ENCODE data around the gene GIT1. TPM values are rescaled to one million over a fixed set of nuclear protein-coding genes. Genes with fewer than 3 reads are reported as not detected.

GIT1 gene, protein sequence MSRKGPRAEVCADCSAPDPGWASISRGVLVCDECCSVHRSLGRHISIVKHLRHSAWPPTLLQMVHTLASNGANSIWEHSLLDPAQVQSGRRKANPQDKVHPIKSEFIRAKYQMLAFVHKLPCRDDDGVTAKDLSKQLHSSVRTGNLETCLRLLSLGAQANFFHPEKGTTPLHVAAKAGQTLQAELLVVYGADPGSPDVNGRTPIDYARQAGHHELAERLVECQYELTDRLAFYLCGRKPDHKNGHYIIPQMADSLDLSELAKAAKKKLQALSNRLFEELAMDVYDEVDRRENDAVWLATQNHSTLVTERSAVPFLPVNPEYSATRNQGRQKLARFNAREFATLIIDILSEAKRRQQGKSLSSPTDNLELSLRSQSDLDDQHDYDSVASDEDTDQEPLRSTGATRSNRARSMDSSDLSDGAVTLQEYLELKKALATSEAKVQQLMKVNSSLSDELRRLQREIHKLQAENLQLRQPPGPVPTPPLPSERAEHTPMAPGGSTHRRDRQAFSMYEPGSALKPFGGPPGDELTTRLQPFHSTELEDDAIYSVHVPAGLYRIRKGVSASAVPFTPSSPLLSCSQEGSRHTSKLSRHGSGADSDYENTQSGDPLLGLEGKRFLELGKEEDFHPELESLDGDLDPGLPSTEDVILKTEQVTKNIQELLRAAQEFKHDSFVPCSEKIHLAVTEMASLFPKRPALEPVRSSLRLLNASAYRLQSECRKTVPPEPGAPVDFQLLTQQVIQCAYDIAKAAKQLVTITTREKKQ
- polyA plus RNA-seq: 10 to 100 TPM; 22.6 to 30.2 TPM

DNA sequence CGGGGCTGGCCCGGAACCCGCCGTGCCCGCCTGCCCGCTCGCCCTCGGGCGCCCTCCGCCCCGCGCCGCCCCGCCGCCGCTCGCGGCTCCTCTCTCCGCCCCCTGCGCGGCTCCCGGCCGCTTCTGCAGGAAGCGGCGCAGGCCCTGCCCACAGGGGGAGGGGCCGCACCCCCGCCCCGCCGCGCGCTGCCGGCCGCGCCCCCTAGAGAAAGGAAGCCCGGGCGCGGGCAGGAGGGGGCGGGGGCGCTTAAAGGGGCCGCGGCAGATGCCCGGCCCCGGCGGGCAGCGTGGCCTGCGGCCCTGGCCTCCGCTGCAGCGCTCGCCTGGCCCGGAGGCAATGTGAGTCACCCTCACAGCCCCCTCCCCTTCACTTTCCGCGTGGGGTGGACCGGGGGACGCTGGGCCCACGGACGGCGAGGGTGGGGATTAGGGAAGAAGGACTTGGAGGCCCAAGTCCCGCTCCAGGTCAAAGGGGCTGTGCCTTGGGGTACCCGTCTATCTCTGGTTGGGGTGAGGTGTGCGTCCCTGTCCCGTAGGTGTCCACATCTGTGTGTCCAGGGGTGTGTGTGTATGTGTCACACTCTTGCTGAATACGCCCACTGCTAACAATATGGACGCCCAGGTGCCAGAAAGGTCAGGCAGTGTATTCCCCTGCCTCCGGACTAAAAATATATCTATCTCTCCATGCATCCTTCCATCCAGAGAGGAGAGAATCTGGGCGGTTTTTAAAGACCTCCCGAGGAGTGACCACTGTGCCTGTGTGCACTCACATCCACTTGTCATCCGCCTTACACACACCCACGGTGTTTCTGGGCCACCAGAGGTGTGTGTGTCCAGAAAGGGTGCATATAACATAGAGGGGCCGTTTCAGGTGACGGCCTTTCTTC is at the start of gene GIT1:
Gene GIT1, minus strand, starts transcription at position 125 of the 887 bp plus-strand sequence. CDS start 270 bp downstream, outside the sequence.
- Histone ChIP-seq H3K9me3 (ENCODE audit: control insufficient read depth in 2 of 2, insufficient read depth in 1 of 2, low read depth in 1 of 2, low read length in 1 of 2) (no peaks in the 10 kb centered on the region), H3K27ac (ENCODE audit: low read depth in 2 of 2, low read length in 1 of 2) (peak within 1 kb of the TSS; percentile 90 to 92), H3K36me3 (ENCODE audit: control insufficient read depth in 2 of 2, insufficient read depth in 2 of 2, low read length in 1 of 2) (no peaks in the 10 kb centered on the region), H3K4me1 (ENCODE audit: control insufficient read depth in 2 of 2, insufficient read depth in 2 of 2, low read length in 1 of 2) (peaks cover 20 to 46% of the 10 kb centered on the region in 2 donors), H3K4me3 (ENCODE audit: low read depth in 1 of 2, low read length in 2 of 2) (peak within 1 kb of the TSS; percentile 78 to 80), H3K27me3 (ENCODE audit: control insufficient read depth in 1 of 2, insufficient read depth in 2 of 2, low read length in 2 of 2) (no peaks in the 10 kb centered on the region)
- WGBS, 2 donors: 4 to 7% methylated on average over 37 to 70 of the region's 70 CpGs

DNA sequence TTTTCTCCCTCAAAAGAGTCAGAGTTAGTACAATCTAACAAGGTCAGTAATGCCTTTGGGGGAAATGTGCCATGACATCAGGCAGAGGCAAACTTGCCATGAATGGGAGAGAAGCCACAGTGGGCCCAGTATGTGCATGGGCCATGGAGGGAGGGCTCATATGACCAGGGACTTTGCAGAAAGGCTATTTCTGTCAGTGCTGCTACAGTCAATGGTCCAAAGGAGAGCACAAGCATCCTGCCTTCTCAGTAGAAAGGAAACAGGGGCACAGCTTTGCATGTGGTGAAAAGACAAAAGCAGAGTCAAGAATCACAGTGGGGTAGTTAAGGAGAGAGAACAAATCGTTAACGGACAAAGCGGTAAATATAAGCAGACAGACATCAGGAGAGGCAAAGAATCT is 44.4 kb upstream of the GIT1 start:
- no peak overlapping the region for H3K4me3 ChIP-seq (ENCODE audit: low read depth in 1 of 2, low read length in 2 of 2)
- 95 to 97% methylated on average over 3 of the region's 3 CpGs for WGBS, 2 donors
- no peaks in the 10 kb centered on the region for H3K9me3 ChIP-seq (ENCODE audit: control insufficient read depth in 2 of 2, insufficient read depth in 1 of 2, low read depth in 1 of 2, low read length in 1 of 2)
- H3K4me1 ChIP-seq (ENCODE audit: control insufficient read depth in 2 of 2, insufficient read depth in 2 of 2, low read length in 1 of 2): no peaks in the 10 kb centered on the region
- no peak overlapping the region for H3K27ac ChIP-seq (ENCODE audit: low read depth in 2 of 2, low read length in 1 of 2)
- H3K27me3 ChIP-seq (ENCODE audit: control insufficient read depth in 1 of 2, insufficient read depth in 2 of 2, low read length in 2 of 2): no peaks in the 10 kb centered on the region
- peaks cover 6 to 15% of the 10 kb centered on the region in 2 donors for H3K36me3 ChIP-seq (ENCODE audit: control insufficient read depth in 2 of 2, insufficient read depth in 2 of 2, low read length in 1 of 2)

GRCh38 chr17:29630630-29631193 is 41.3 kb upstream of the GIT1 start:
- H3K4me1 ChIP-seq (ENCODE audit: control insufficient read depth in 2 of 2, insufficient read depth in 2 of 2, low read length in 1 of 2): no peaks in the 10 kb centered on the region
- H3K27ac ChIP-seq (ENCODE audit: low read depth in 2 of 2, low read length in 1 of 2): no peak overlapping the region
- peaks cover 6 to 12% of the 10 kb centered on the region in 2 donors for H3K36me3 ChIP-seq (ENCODE audit: control insufficient read depth in 2 of 2, insufficient read depth in 2 of 2, low read length in 1 of 2)
- H3K4me3 ChIP-seq (ENCODE audit: low read depth in 1 of 2, low read length in 2 of 2): no peak overlapping the region
- H3K9me3 ChIP-seq (ENCODE audit: control insufficient read depth in 2 of 2, insufficient read depth in 1 of 2, low read depth in 1 of 2, low read length in 1 of 2): no peaks in the 10 kb centered on the region
- WGBS, 2 donors: 59 to 76% methylated on average over 6 of the region's 6 CpGs
- H3K27me3 ChIP-seq (ENCODE audit: control insufficient read depth in 1 of 2, insufficient read depth in 2 of 2, low read length in 2 of 2): no peaks in the 10 kb centered on the region

DNA sequence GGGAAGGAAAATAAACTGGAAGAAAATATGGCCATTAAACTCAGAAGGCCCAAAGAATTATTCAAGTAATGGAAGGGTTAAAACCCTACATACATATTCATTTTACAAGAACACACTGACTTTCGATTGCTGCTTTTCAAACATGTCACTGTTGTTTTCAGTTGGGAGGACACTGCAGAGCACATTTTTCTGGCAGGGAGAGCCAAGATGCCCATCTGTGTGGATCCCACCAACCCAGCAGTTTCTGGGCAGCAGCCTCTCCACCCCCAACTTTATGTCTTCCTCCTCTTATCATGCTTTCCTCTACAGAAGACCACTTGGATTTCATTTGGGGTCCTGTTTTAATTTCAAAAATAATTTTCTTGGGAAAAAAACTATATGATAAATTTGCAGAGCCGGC is 40.4 kb upstream of the GIT1 start:
- H3K36me3 ChIP-seq (ENCODE audit: control insufficient read depth in 2 of 2, insufficient read depth in 2 of 2, low read length in 1 of 2): peaks cover 6 to 12% of the 10 kb centered on the region in 2 donors
- 69 to 80% methylated on average over 2 of the region's 2 CpGs for WGBS, 2 donors
- no peaks in the 10 kb centered on the region for H3K9me3 ChIP-seq (ENCODE audit: control insufficient read depth in 2 of 2, insufficient read depth in 1 of 2, low read depth in 1 of 2, low read length in 1 of 2)
- no peak overlapping the region for H3K4me3 ChIP-seq (ENCODE audit: low read depth in 1 of 2, low read length in 2 of 2)
- no peak overlapping the region for H3K27ac ChIP-seq (ENCODE audit: low read depth in 2 of 2, low read length in 1 of 2)
- H3K27me3 ChIP-seq (ENCODE audit: control insufficient read depth in 1 of 2, insufficient read depth in 2 of 2, low read length in 2 of 2): no peaks in the 10 kb centered on the region
- H3K4me1 ChIP-seq (ENCODE audit: control insufficient read depth in 2 of 2, insufficient read depth in 2 of 2, low read length in 1 of 2): no peaks in the 10 kb centered on the region

DNA sequence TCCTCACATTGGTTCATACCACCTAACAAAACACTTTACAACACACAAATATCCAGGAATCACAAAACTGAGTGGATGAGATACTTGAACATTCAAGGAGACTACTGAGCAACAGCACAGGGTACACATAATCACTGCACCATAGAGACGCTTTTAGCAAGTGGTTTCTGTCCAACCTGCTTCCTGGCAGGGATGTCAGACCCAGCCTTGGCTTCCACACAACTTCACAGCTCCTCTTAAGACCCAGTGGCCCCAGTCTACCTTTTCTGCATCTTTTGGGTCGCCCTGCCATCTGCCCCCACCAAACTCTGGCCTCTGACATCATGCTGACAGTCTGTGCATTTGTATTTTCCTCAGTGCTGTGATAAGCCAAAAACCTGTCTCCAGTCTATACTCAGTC is 39.2 kb upstream of the GIT1 start:
- no peak overlapping the region for H3K4me3 ChIP-seq (ENCODE audit: low read depth in 1 of 2, low read length in 2 of 2)
- H3K9me3 ChIP-seq (ENCODE audit: control insufficient read depth in 2 of 2, insufficient read depth in 1 of 2, low read depth in 1 of 2, low read length in 1 of 2): no peaks in the 10 kb centered on the region
- peaks cover 6 to 12% of the 10 kb centered on the region in 2 donors for H3K36me3 ChIP-seq (ENCODE audit: control insufficient read depth in 2 of 2, insufficient read depth in 2 of 2, low read length in 1 of 2)
- no peaks in the 10 kb centered on the region for H3K4me1 ChIP-seq (ENCODE audit: control insufficient read depth in 2 of 2, insufficient read depth in 2 of 2, low read length in 1 of 2)
- 68 to 79% methylated on average over 2 of the region's 2 CpGs for WGBS, 2 donors
- no peaks in the 10 kb centered on the region for H3K27me3 ChIP-seq (ENCODE audit: control insufficient read depth in 1 of 2, insufficient read depth in 2 of 2, low read length in 2 of 2)
- H3K27ac ChIP-seq (ENCODE audit: low read depth in 2 of 2, low read length in 1 of 2): no peak overlapping the region

DNA sequence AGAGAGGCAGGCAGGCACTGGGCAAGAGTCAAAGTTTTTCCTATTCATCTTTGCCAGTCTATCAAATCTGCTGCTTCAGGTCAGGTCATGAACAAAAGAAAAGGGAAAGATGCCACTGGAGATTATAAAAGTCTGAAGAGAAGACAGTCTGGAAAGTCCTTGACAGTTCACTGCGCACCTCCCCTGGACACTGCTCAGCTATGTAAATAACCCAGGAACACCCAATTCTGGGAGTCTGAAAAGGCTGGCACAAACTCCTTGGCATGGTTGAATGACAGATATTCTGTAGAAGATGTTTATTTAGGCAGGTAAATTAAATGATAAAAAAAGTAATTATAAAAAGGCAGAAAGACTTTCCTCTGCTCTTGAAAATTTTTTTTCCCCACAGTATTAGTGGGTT is 38.5 kb upstream of the GIT1 start:
- Histone ChIP-seq H3K4me3 (ENCODE audit: low read depth in 1 of 2, low read length in 2 of 2) (no peak overlapping the region), H3K9me3 (ENCODE audit: control insufficient read depth in 2 of 2, insufficient read depth in 1 of 2, low read depth in 1 of 2, low read length in 1 of 2) (no peaks in the 10 kb centered on the region), H3K27ac (ENCODE audit: low read depth in 2 of 2, low read length in 1 of 2) (no peak overlapping the region), H3K27me3 (ENCODE audit: control insufficient read depth in 1 of 2, insufficient read depth in 2 of 2, low read length in 2 of 2) (no peaks in the 10 kb centered on the region), H3K4me1 (ENCODE audit: control insufficient read depth in 2 of 2, insufficient read depth in 2 of 2, low read length in 1 of 2) (peaks cover under 1 to 1% of the 10 kb centered on the region in 2 donors), H3K36me3 (ENCODE audit: control insufficient read depth in 2 of 2, insufficient read depth in 2 of 2, low read length in 1 of 2) (peaks cover 6 to 12% of the 10 kb centered on the region in 2 donors)
- WGBS, 2 donors: 52 to 63% methylated on average over 1 of the region's 1 CpG

DNA sequence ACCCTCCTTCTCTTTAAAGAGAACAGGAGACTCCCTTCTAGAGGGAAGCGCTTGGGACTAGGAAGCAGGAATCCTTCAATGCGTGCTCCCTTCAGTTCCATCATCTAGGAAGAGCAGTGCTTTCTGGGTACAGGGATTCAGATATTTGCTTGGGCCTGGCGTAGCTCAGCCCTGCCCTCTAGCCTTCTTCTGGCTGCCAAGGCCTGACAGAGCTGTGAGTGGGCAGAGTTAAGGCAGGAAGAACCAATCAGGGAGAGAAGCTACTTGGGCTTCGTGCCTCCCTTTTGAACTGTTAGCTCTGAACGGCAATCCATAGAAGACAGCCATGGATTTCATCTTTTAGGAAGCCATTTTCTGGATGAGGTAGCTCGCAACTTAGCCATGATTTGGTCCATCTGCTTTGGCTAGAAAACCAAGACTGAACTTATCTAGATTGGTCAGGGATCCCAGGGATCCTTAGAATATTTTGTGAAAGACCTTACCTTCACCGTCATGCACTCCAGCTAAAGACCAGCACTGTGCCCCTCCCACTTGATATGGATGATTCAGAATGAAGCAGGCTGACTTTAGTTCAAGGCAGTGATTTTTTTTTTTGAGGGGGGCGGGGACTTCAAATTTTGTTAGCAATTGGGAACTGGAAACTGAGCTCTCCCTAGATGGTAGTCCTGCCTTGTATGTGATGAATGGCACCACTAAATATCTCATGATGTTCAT is 35.7 kb upstream of the GIT1 start:
- 69 to 81% methylated on average over 8 of the region's 8 CpGs for WGBS, 2 donors
- Histone ChIP-seq H3K27ac (ENCODE audit: low read depth in 2 of 2, low read length in 1 of 2) (no peak overlapping the region), H3K4me3 (ENCODE audit: low read depth in 1 of 2, low read length in 2 of 2) (no peak overlapping the region), H3K9me3 (ENCODE audit: control insufficient read depth in 2 of 2, insufficient read depth in 1 of 2, low read depth in 1 of 2, low read length in 1 of 2) (no peaks in the 10 kb centered on the region), H3K27me3 (ENCODE audit: control insufficient read depth in 1 of 2, insufficient read depth in 2 of 2, low read length in 2 of 2) (no peaks in the 10 kb centered on the region), H3K4me1 (ENCODE audit: control insufficient read depth in 2 of 2, insufficient read depth in 2 of 2, low read length in 1 of 2) (peaks cover 5 to 8% of the 10 kb centered on the region in 2 donors), H3K36me3 (ENCODE audit: control insufficient read depth in 2 of 2, insufficient read depth in 2 of 2, low read length in 1 of 2) (no peaks in the 10 kb centered on the region)

- H3K9me3 ChIP-seq (ENCODE audit: control insufficient read depth in 2 of 2, insufficient read depth in 1 of 2, low read depth in 1 of 2, low read length in 1 of 2): no peaks in the 10 kb centered on the region
- no peaks in the 10 kb centered on the region for H3K27me3 ChIP-seq (ENCODE audit: control insufficient read depth in 1 of 2, insufficient read depth in 2 of 2, low read length in 2 of 2)
- 78 to 79% methylated on average over 4 of the region's 4 CpGs for WGBS, 2 donors
- peaks cover 5 to 8% of the 10 kb centered on the region in 2 donors for H3K4me1 ChIP-seq (ENCODE audit: control insufficient read depth in 2 of 2, insufficient read depth in 2 of 2, low read length in 1 of 2)
- no peaks in the 10 kb centered on the region for H3K36me3 ChIP-seq (ENCODE audit: control insufficient read depth in 2 of 2, insufficient read depth in 2 of 2, low read length in 1 of 2)
- no peak overlapping the region for H3K27ac ChIP-seq (ENCODE audit: low read depth in 2 of 2, low read length in 1 of 2)
- no peak overlapping the region for H3K4me3 ChIP-seq (ENCODE audit: low read depth in 1 of 2, low read length in 2 of 2)
Measured at GRCh38 chr17:29624586-29624985, 35.1 kb upstream of the GIT1 start.
